Pancreas (tissue), 10 donors: ENCODE data around the gene C11orf65. TPM values are rescaled to one million over a fixed set of nuclear protein-coding genes. Genes with fewer than 3 reads are reported as not detected.

Source experiments
- ATAC-seq, 4 donors: fragments of 200-7000 bp; cut with Tn5 transposase; one replicate each; pipeline versions ENCODE4 v1.8.0 to v1.9.1; 2020; ENCODE audit warnings: mild to moderate bottlenecking in 4 of 4, moderate library complexity in 4 of 4
- DNase-seq, 6 donors: peaks; one replicate each; pipeline ENCODE4 v3.0.0-alpha.2; 2020
- FAIRE-seq: peaks from 2 replicates; lab custom pipeline; 2012; peaks lifted over from hg19 to GRCh38; lab: Jason Lieb, UNC
- H3K27ac ChIP-seq, 4 donors: fragments of 200-600 bp; sonication (generic); 1 replicate in 3 of 4; 2 replicates in 1 of 4; pipeline versions ENCODE4 v1.5.0 to v1.8.0; 2020
- H3K27me3 ChIP-seq, 4 donors: fragments of 200-600 bp; one replicate each; pipeline ENCODE4 v1.8.0; 2021
- H3K36me3 ChIP-seq, 3 donors: fragments of 200-600 bp; sonication (generic) in 1 of 3; one replicate each; pipeline versions ENCODE4 v1.5.0 to v1.8.0; 2020 to 2021
- H3K4me1 ChIP-seq, 3 donors: fragments of 200-600 bp; one replicate each; pipeline ENCODE4 v1.8.0; 2021
- H3K4me3 ChIP-seq, 4 donors: fragments of 200-600 bp; sonication (generic) in 2 of 4; one replicate each; pipeline versions ENCODE4 v1.5.0 to v1.8.0; 2020 to 2021
- H3K9me3 ChIP-seq, 4 donors: fragments of 200-600 bp; one replicate each; pipeline ENCODE4 v1.8.0; 2021
- WGBS, 2 donors: extraction: QIAGEN DNeasy Blood & Tissue Kit; methylation state at CpG; one replicate each; pipeline ENCODE4 v1.1.7; 2013; 5-methylcytosine and 5-hydroxymethylcytosine counted together
- intact Hi-C, 3 donors: fragments of 100-400 bp; cut with DNase I; formaldehyde crosslinking; loops; one replicate each; pipeline versions ENCODE4 v1.11.1 to v1.14.2; 2022
- polyA plus RNA-seq, 2 donors: library from polyadenylated mRNA; stranded (reverse); fragments of 200-250 nt; gene quantifications; one replicate each; pipeline ENCODE4 v1.2.3, GENCODE V29; 2013
- total RNA-seq, 6 donors: library from RNA; stranded (reverse); fragmentation: NEBNext Ultra II Directional in 4 of 6; extraction: Animal tissue kit (Norgen Biotek cat#: 25700) in 4 of 6; gene quantifications; one replicate each; pipeline versions ENCODE4 v1.2.1 to v1.2.4, GENCODE V29; 2021 to 2023
- TF ChIP-seq, protein P1 (sequence below), 4 donors: fragments of 200-600 bp; sonication (generic) in 3 of 4; IDR thresholded peaks; one replicate each; pipeline versions ENCODE4 v1.5.0 to v1.8.0; 2021; ENCODE audit warnings: antibody characterized with exemption in 4 of 4
- donor health status: healthy with polysubstance abuse.
- donor health status: DM: no; HTN: no; CAD: no; lungs with moderate emphysema.
- donor health status: DM: no; HTN: no; CAD: no.
- donor health status: control.
- donor health status: control.
- donor health status: Bipolar disorder and iron deficiency.
- donor health status: DM: yes; HTN: yes; CAD: no.
- donor health status: DM: no; HTN: no; CAD: no.
- donor health status: DM: no; HTN: no; CAD: no.
- donor health status: DM: yes; HTN: yes; CAD: no.

Gene C11orf65
- total and polyA plus RNA-seq, 8 donors: 0.11 to 1.4 (median 0.53) TPM

DNA sequence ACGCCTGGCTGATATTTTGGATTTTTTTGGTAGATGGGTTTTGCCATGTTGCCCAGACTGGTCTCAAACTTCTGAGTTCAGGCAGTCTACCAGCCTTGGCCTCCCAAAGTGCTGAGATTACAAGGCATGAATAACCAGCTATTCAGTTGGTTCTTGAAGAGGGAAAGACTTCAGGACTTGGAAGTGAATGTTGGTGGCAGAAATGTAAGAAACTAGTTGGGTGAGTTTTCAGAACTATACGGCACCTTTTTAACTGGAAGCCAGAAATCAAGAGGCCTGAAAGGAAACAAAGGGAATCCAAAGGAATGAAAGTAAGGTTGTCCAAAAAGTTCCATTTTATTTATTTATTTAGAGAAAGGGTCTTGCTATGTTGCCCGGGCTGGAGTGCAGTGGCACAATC is 28.0 kb upstream of the C11orf65 start:
- TF ChIP-seq, protein P1, sequence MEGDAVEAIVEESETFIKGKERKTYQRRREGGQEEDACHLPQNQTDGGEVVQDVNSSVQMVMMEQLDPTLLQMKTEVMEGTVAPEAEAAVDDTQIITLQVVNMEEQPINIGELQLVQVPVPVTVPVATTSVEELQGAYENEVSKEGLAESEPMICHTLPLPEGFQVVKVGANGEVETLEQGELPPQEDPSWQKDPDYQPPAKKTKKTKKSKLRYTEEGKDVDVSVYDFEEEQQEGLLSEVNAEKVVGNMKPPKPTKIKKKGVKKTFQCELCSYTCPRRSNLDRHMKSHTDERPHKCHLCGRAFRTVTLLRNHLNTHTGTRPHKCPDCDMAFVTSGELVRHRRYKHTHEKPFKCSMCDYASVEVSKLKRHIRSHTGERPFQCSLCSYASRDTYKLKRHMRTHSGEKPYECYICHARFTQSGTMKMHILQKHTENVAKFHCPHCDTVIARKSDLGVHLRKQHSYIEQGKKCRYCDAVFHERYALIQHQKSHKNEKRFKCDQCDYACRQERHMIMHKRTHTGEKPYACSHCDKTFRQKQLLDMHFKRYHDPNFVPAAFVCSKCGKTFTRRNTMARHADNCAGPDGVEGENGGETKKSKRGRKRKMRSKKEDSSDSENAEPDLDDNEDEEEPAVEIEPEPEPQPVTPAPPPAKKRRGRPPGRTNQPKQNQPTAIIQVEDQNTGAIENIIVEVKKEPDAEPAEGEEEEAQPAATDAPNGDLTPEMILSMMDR (IDR thresholded peaks at IDR 0.05): no peak
- DNase-seq: no peak
- Histone ChIP-seq H3K4me3 (no peak overlapping the region), H3K9me3 (no peaks in the 10 kb centered on the region), H3K36me3 (peaks cover 0 to 3% (median 0%) of the 10 kb centered on the region in 3 donors), H3K4me1 (peaks cover 8 to 11% (median 10%) of the 10 kb centered on the region in 3 donors), H3K27ac (no peak overlapping the region), H3K27me3 (no peaks in the 10 kb centered on the region)
- ATAC-seq: no peak
- FAIRE-seq: no peak
- intact Hi-C loops: no loop called here
- 80 to 85% methylated on average over 3 of the region's 3 CpGs for WGBS, 2 donors

DNA sequence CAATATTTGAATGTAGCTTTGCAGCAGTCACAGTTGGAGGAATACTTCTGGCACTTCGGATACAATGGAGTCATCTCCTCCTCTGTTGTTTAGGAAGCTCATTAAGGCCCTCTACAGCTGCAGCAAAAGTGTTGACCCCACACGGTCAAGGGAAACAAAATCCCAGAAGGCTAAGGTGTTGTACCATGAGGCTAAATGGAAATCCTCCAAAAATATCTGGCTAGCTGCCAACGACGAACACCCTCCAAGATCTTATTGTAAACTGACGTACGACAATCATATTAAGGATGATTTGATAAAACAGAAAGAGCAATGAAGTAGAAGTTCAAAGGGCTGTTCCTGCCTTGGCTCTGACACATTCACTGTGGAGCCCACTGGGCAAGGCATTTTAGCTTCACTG is 26.9 kb upstream of the C11orf65 start:
- TF ChIP-seq, protein P1 (IDR thresholded peaks at IDR 0.05): no peak
- ATAC-seq (no peak), DNase-seq (no peak), FAIRE-seq (no peak)
- Histone ChIP-seq H3K36me3 (peaks cover 0 to 13% (median 0%) of the 10 kb centered on the region in 3 donors), H3K4me1 (peaks cover 8 to 11% (median 10%) of the 10 kb centered on the region in 3 donors), H3K9me3 (no peaks in the 10 kb centered on the region), H3K27me3 (no peaks in the 10 kb centered on the region), H3K27ac (no peak overlapping the region), H3K4me3 (no peak overlapping the region)
- intact Hi-C loops: no loop called here
- 30 to 32% methylated on average over 6 of the region's 6 CpGs for WGBS, 2 donors

DNA sequence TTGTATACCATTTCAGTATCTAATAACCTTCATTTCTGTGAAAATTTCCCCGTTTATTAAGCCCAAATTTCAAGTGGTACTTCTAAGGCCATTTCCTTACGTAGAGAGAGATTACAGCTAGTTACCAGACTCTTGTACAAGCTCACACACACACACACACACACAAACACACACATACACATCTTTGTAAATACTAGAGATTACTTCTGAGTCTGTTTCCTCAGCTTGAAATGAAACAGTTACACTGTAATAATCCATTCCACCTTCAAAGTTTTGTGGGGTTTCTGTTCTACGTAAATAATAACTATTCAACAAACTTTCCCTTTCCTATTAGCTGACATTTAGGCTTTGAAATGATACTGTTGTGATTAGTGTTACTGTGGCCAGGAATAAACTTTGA is 24.6 kb upstream of the C11orf65 start:
- peaks cover 7 to 9% (median 8%) of the 10 kb centered on the region in 3 donors for H3K4me1 ChIP-seq
- H3K36me3 ChIP-seq: peaks cover 0 to 13% (median 0%) of the 10 kb centered on the region in 3 donors
- TF ChIP-seq, protein P1 (IDR thresholded peaks at IDR 0.05): no peak
- H3K27me3 ChIP-seq: no peaks in the 10 kb centered on the region
- WGBS, 2 donors: 74 to 80% methylated on average over 3 of the region's 3 CpGs
- no peak for FAIRE-seq
- no peak for ATAC-seq
- no peak overlapping the region for H3K4me3 ChIP-seq
- H3K9me3 ChIP-seq: no peaks in the 10 kb centered on the region
- no peak overlapping the region for H3K27ac ChIP-seq
- intact Hi-C loops: no loop called here
- DNase-seq: no peak

DNA sequence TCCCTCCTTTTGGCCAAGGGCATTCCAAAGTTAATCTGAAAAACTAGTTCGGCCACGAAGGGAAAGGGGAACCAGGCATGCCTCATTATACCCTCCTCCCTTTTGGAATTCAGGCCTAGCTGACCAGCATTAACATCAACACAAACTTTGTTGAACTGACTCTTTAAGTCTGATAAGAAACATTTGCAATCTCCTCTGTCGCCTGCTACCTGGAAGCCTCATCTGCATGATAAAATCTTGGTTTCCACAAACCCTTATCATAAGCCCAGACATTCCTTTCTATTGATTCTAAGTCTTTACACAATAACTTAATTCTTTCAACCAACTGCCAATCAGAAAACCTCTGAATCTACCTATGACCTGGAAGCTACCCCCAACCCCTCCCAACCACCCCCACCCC is 19.5 kb upstream of the C11orf65 start:
- intact Hi-C loops: no loop called here
- H3K27ac ChIP-seq: no peak overlapping the region
- DNase-seq (no peak), FAIRE-seq (no peak), ATAC-seq (no peak)
- TF ChIP-seq, protein P1 (IDR thresholded peaks at IDR 0.05): no peak
- H3K27me3 ChIP-seq: no peaks in the 10 kb centered on the region
- H3K4me3 ChIP-seq: no peak overlapping the region
- H3K9me3 ChIP-seq: no peaks in the 10 kb centered on the region
- H3K4me1 ChIP-seq: no peaks in the 10 kb centered on the region
- peaks cover 0 to 13% (median 0%) of the 10 kb centered on the region in 3 donors for H3K36me3 ChIP-seq
- 91 to 93% methylated on average over 3 of the region's 3 CpGs for WGBS, 2 donors

DNA sequence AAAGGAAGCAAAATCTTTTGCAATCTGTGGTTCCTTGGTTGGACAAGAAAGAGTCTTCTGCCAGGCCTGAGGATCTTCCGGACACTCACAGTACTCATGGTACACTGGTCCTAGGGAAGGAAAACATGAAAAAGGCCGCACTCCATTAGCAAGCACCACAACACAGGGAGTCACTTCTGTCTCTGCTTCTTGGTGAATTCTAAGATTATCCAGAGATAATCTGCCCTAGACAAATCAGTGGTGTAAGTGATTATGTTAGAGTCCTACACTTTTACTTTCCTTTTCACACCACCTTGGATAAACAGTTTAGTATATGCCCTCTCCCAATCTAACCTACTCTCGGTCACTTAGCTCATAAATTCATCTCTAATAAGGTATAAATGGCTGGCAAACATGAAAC is 19.0 kb upstream of the C11orf65 start:
- FAIRE-seq: no peak
- intact Hi-C loops: no loop called here
- no peak for ATAC-seq
- 95 to 100% methylated on average over 3 of the region's 3 CpGs for WGBS, 2 donors
- TF ChIP-seq, protein P1 (IDR thresholded peaks at IDR 0.05): no peak
- Histone ChIP-seq H3K4me3 (no peak overlapping the region), H3K4me1 (no peaks in the 10 kb centered on the region), H3K27me3 (no peaks in the 10 kb centered on the region), H3K9me3 (no peaks in the 10 kb centered on the region), H3K36me3 (peaks cover 0 to 13% (median 0%) of the 10 kb centered on the region in 3 donors), H3K27ac (no peak overlapping the region)
- DNase-seq: no peak
